ENCODE measurements around the gene PCBD1.

Gene PCBD1

GRCh38 chr10:70914316-70914864 is 26.0 kb upstream of the PCBD1 start:
- no peak overlapping the region for H3K4me3 ChIP-seq (ENCODE audit: control insufficient read depth, low read depth, low read length)
- TF ChIP-seq CTCF (IDR thresholded peaks at IDR 0.05; ENCODE audit: control insufficient read depth, insufficient read depth, low read depth, low read length, missing control alignments) = no peak
- no peak for DNase-seq (ENCODE audit: low read depth)

GRCh38 chr10:70913893-70914240 is 25.5 kb upstream of the PCBD1 start:
- DNase-seq (ENCODE audit: low read depth) = no peak
- no peak overlapping the region for H3K4me3 ChIP-seq (ENCODE audit: control insufficient read depth, low read depth, low read length)
- no peak for TF ChIP-seq CTCF (IDR thresholded peaks at IDR 0.05; ENCODE audit: control insufficient read depth, insufficient read depth, low read depth, low read length, missing control alignments)

GRCh38 chr10:70913191-70913892 is 25.0 kb upstream of the PCBD1 start:
- H3K4me3 ChIP-seq (ENCODE audit: control insufficient read depth, low read depth, low read length) = no peak overlapping the region
- no peak for DNase-seq (ENCODE audit: low read depth)
- no peak for TF ChIP-seq CTCF (IDR thresholded peaks at IDR 0.05; ENCODE audit: control insufficient read depth, insufficient read depth, low read depth, low read length, missing control alignments)

- TF ChIP-seq CTCF (IDR thresholded peaks at IDR 0.05; ENCODE audit: control insufficient read depth, insufficient read depth, low read depth, low read length, missing control alignments) = no peak
- no peak overlapping the region for H3K4me3 ChIP-seq (ENCODE audit: control insufficient read depth, low read depth, low read length)
- DNase-seq (ENCODE audit: low read depth) = no peak
Observed at GRCh38 chr10:70912556-70912955, 24.2 kb upstream of the PCBD1 start.

- no peak for TF ChIP-seq CTCF (IDR thresholded peaks at IDR 0.05; ENCODE audit: control insufficient read depth, insufficient read depth, low read depth, low read length, missing control alignments)
- DNase-seq (ENCODE audit: low read depth) = no peak
- H3K4me3 ChIP-seq (ENCODE audit: control insufficient read depth, low read depth, low read length) = no peak overlapping the region
Observed at GRCh38 chr10:70911386-70911785, 23.0 kb upstream of the PCBD1 start.

GRCh38 chr10:70910486-70911341 is 22.3 kb upstream of the PCBD1 start:
- H3K4me3 ChIP-seq (ENCODE audit: control insufficient read depth, low read depth, low read length) = no peak overlapping the region
- no peak for TF ChIP-seq CTCF (IDR thresholded peaks at IDR 0.05; ENCODE audit: control insufficient read depth, insufficient read depth, low read depth, low read length, missing control alignments)
- DNase-seq (ENCODE audit: low read depth) = no peak
